RWPE1 (cell line): ENCODE measurements around the gene HBG1.
A peak's percentile ranks its signal among the peaks of the same experiment; 100 is the strongest.

ENCODE experiments used
- CTCF ChIA-PET: fragments of 350-600 bp; sonication (Branson Sonifier 250); formaldehyde crosslinking; extraction: SDS; loops from one replicate; lab custom pipeline; 2021; lab: Yijun Ruan, JAX
- POLR2A ChIA-PET: fragments of 400-600 bp; formaldehyde crosslinking; extraction: SDS; loops from one replicate; lab custom pipeline; 2020; ENCODE audit warnings: antibody characterized with exemption; ENCODE audit not compliant: low non-redundant PET; lab: Yijun Ruan, JAX
- DNase-seq: peaks from one replicate; pipeline ENCODE4 v3.0.0; 2012; ENCODE audit warnings: low spot score
- H3K27ac ChIP-seq: fragments of 450-650 bp; 2 replicates; pipeline ENCODE4 v1.5.1; 2017
- TF ChIP-seq, protein P1 (sequence below): fragments of 450-650 bp; conservative IDR thresholded peaks from 2 replicates; pipeline ENCODE4 v1.5.1; 2017; ENCODE audit warnings: low read depth, mild to moderate bottlenecking

Gene HBG1

DNA sequence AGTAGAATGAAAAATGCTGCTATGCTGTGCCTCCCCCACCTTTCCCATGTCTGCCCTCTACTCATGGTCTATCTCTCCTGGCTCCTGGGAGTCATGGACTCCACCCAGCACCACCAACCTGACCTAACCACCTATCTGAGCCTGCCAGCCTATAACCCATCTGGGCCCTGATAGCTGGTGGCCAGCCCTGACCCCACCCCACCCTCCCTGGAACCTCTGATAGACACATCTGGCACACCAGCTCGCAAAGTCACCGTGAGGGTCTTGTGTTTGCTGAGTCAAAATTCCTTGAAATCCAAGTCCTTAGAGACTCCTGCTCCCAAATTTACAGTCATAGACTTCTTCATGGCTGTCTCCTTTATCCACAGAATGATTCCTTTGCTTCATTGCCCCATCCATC lies 35.0 kb upstream of the HBG1 start:
- no peak for DNase-seq
- ChIA-PET CTCF (interaction anchor here (0.9 kb wide), 1 partner anchor 75 kb away, joined by 3 read pairs; no protein-coding TSS in a partner anchor), POLR2A (no interaction called here)
- no peak overlapping the region for H3K27ac ChIP-seq
- TF ChIP-seq, protein P1, sequence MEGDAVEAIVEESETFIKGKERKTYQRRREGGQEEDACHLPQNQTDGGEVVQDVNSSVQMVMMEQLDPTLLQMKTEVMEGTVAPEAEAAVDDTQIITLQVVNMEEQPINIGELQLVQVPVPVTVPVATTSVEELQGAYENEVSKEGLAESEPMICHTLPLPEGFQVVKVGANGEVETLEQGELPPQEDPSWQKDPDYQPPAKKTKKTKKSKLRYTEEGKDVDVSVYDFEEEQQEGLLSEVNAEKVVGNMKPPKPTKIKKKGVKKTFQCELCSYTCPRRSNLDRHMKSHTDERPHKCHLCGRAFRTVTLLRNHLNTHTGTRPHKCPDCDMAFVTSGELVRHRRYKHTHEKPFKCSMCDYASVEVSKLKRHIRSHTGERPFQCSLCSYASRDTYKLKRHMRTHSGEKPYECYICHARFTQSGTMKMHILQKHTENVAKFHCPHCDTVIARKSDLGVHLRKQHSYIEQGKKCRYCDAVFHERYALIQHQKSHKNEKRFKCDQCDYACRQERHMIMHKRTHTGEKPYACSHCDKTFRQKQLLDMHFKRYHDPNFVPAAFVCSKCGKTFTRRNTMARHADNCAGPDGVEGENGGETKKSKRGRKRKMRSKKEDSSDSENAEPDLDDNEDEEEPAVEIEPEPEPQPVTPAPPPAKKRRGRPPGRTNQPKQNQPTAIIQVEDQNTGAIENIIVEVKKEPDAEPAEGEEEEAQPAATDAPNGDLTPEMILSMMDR = no peak

DNA sequence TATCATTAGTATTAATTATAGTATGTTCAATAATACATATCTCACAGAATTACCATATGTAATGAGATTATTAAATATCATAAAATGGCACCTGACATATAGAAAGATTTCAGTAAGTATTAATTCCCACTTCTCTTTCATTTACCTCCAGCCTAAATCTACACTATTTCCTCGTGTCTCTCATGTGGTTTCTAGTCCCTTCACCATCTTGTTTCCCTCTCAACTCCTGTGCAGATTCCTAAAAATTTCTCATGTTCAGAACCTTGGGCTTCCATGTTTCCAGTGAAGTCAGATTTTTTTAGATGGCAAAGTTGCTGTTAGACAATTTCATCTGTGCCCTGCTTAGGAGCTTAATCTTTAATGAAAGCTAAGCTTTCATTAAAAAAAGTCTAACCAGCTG lies 34.2 kb upstream of the HBG1 start:
- no peak overlapping the region for H3K27ac ChIP-seq
- ChIA-PET POLR2A (no interaction called here), CTCF (no interaction called here)
- no peak for DNase-seq
- TF ChIP-seq, protein P1 = no peak

DNA sequence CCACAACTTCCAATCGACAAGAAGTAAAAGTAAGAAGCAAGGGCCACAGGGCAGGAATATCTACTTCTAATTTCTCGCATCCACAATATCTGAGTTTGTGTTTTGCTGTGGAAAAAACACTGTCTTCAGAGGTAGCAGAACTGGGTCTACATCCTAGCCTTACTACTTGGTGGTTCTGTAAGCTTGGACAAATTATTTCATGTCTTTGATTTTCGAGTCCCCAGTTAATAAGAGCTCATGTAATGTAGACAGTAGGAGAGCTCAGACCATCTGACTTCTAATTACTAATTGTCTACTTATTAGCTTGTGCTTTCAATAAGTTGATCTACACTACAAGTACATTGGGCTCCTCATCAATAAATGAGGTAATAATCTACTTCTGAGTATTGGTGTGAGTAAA lies 33.4 kb upstream of the HBG1 start:
- no peak overlapping the region for H3K27ac ChIP-seq
- no peak for DNase-seq
- TF ChIP-seq, protein P1 = no peak
- POLR2A ChIA-PET = no interaction called here
- CTCF ChIA-PET = no interaction called here

- ChIA-PET POLR2A (no interaction called here), CTCF (no interaction called here)
- DNase-seq = no peak
- TF ChIP-seq, protein P1 = no peak
- no peak overlapping the region for H3K27ac ChIP-seq
Observed at GRCh38 chr11:5282628-5283027, 33.0 kb upstream of the HBG1 start.

DNA sequence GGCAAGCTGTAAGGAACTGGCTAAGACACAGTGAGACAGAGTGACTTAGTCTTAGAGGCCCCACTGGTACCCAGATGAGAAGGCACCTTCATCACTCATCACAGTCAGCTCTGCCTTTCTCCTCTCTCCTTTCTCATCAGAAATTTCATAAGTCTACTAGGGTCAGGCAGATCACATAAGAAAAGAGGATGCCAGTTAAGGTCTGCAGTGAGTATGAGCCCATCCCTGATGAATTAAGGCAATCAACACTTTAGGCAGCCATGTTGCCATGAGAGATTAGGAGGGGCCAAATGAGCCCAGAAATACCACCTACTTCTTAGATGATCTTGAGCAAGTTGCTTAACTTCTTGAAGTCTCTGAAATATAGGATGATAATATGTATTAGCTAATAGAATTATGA lies 31.9 kb upstream of the HBG1 start:
- DNase-seq = no peak
- TF ChIP-seq, protein P1 = no peak
- POLR2A ChIA-PET = no interaction called here
- H3K27ac ChIP-seq = no peak overlapping the region
- CTCF ChIA-PET = interaction anchor here (0.6 kb wide), 1 partner anchor 8 kb away, joined by 3 read pairs; no protein-coding TSS in a partner anchor

DNA sequence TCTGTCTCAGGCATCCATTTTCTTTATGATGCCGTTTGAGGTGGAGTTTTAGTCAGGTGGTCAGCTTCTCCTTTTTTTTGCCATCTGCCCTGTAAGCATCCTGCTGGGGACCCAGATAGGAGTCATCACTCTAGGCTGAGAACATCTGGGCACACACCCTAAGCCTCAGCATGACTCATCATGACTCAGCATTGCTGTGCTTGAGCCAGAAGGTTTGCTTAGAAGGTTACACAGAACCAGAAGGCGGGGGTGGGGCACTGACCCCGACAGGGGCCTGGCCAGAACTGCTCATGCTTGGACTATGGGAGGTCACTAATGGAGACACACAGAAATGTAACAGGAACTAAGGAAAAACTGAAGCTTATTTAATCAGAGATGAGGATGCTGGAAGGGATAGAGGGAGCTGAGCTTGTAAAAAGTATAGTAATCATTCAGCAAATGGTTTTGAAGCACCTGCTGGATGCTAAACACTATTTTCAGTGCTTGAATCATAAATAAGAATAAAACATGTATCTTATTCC lies 31.0 kb upstream of the HBG1 start:
- TF ChIP-seq, protein P1 = no peak
- POLR2A ChIA-PET = no interaction called here
- H3K27ac ChIP-seq = peak overlapping the region; percentile 46
- DNase-seq = peak; percentile 92
- CTCF ChIA-PET = no interaction called here
